ENCODE results near the gene USP7. TPM values are rescaled to one million over a fixed set of nuclear protein-coding genes. Genes with fewer than 3 reads are reported as not detected.

The USP7 gene
- 160 TPM for total RNA-seq

GRCh38 chr16:8963821-8964441 is at the start of gene USP7:
Gene USP7, minus strand, starts transcription at chr16:8963906. Its CDS starts 621 bp downstream, at chr16:8963285.

GRCh38 chr16:8882041-8882617 is 81.6 kb downstream of the USP7 start, which contains the start of gene LITAFD:
Gene LITAFD, plus strand, starts transcription at chr16:8882351. Its CDS starts 2,005 bp downstream, at chr16:8884356.

GRCh38 chr16:8868416-8869211 is 95.1 kb downstream of the USP7 start, which contains the start of gene CARHSP1:
Gene CARHSP1, minus strand, starts transcription at chr16:8869006. Its CDS starts 9,678 bp downstream, at chr16:8859328.

Other genes starting within 250 kb of the USP7 start
- gene TMEM186, start 166.3 kb downstream of the USP7 start, total RNA-seq: 4.7 TPM
- 14.7 TPM for gene PMM2, start 166.1 kb downstream of the USP7 start, total RNA-seq
- gene CARHSP1, start 94.9 kb downstream of the USP7 start, total RNA-seq: 247 TPM
- gene LITAFD, start 81.6 kb downstream of the USP7 start, total RNA-seq: not detected
- gene HAPSTR1, start 127.7 kb upstream of the USP7 start, total RNA-seq: 130 TPM